GM19239 (cell line): ENCODE results near the gene CD80.
A peak's percentile ranks its signal among the peaks of the same experiment; 100 is the strongest.

Experiments
- DNase-seq: peaks from one replicate; pipeline ENCODE4 v3.0.0; 2011; ENCODE audit warnings: low spot score; ENCODE audit not compliant: insufficient read length
- FAIRE-seq: peaks from 2 replicates; lab custom pipeline; 2011; peaks lifted over from hg19 to GRCh38; lab: Jason Lieb, UNC

The CD80 gene

GRCh38 chr3:119550192-119550910 is 9.1 kb downstream of the CD80 start:
- no peak for DNase-seq
- FAIRE-seq, result peak; percentile 96

GRCh38 chr3:119548341-119548740 is 11.1 kb downstream of the CD80 start:
- DNase-seq (no peak), FAIRE-seq (no peak)

GRCh38 chr3:119547227-119547626 is 12.2 kb downstream of the CD80 start:
- no peak for FAIRE-seq

GRCh38 chr3:119543147-119543546 is 16.3 kb downstream of the CD80 start:
- FAIRE-seq (peak; percentile 70), DNase-seq (no peak)

More at GRCh38 chr3:119547227-119547626, 12.2 kb downstream of the CD80 start:
- DNase-seq, result no peak

GRCh38 chr3:119542168-119542767 is 17.1 kb downstream of the CD80 start:
- FAIRE-seq, result no peak
- DNase-seq, result no peak

- DNase-seq, result no peak
Measured at GRCh38 chr3:119541547-119541946, 17.9 kb downstream of the CD80 start.

GRCh38 chr3:119538772-119539171 is 20.6 kb downstream of the CD80 start:
- FAIRE-seq, result no peak

More at GRCh38 chr3:119541547-119541946, 17.9 kb downstream of the CD80 start:
- FAIRE-seq, result no peak

GRCh38 chr3:119536757-119537156 is 22.7 kb downstream of the CD80 start:
- peak; percentile 63 for FAIRE-seq
- no peak for DNase-seq

More at GRCh38 chr3:119538772-119539171, 20.6 kb downstream of the CD80 start:
- no peak for DNase-seq

GRCh38 chr3:119534296-119534695 is 25.1 kb downstream of the CD80 start:
- no peak for FAIRE-seq

GRCh38 chr3:119531151-119531550 is 28.3 kb downstream of the CD80 start:
- peak; percentile 83 for FAIRE-seq
- no peak for DNase-seq

More at GRCh38 chr3:119534296-119534695, 25.1 kb downstream of the CD80 start:
- DNase-seq, result no peak

GRCh38 chr3:119530456-119530855 is 29.0 kb downstream of the CD80 start:
- DNase-seq (no peak), FAIRE-seq (no peak)

- peak; percentile 14 for FAIRE-seq
- DNase-seq, result no peak
Measured at GRCh38 chr3:119529883-119530282, 29.5 kb downstream of the CD80 start.

GRCh38 chr3:119527714-119528113 is 31.7 kb downstream of the CD80 start:
- FAIRE-seq, result no peak
- no peak for DNase-seq

- DNase-seq, result no peak
- peak; percentile 18 for FAIRE-seq
Measured at GRCh38 chr3:119524931-119525662, 34.3 kb downstream of the CD80 start.

- FAIRE-seq (no peak), DNase-seq (no peak)
Measured at GRCh38 chr3:119518026-119518425, 41.4 kb downstream of the CD80 start.

- peak; percentile 49 for FAIRE-seq
- no peak for DNase-seq
Measured at GRCh38 chr3:119517112-119517511, 42.3 kb downstream of the CD80 start.

GRCh38 chr3:119514637-119515036 is 44.8 kb downstream of the CD80 start:
- FAIRE-seq (no peak), DNase-seq (no peak)

- DNase-seq (no peak), FAIRE-seq (no peak)
Measured at GRCh38 chr3:119510690-119511089, 48.7 kb downstream of the CD80 start.

- peak; percentile 79 for FAIRE-seq
- no peak for DNase-seq
Measured at GRCh38 chr3:119508172-119508845, 51.1 kb downstream of the CD80 start.

GRCh38 chr3:119507404-119507803 is 52.0 kb downstream of the CD80 start:
- FAIRE-seq (peak; percentile 39), DNase-seq (no peak)
